Colonic mucosa (tissue), 4 donors: Measurements from ENCODE around the gene ANKRD31. TPM values are rescaled to one million over a fixed set of nuclear protein-coding genes. Genes with fewer than 3 reads are reported as not detected.
A peak's percentile ranks its signal among the peaks of the same experiment; 100 is the strongest.

Source experiments
- DNase-seq: peaks from one replicate; pipeline ENCODE4 v3.0.0-alpha.2; 2020
- H3K27ac ChIP-seq: fragments of 200-600 bp; one replicate; pipeline ENCODE4 v1.8.0; 2021
- H3K27me3 ChIP-seq: fragments of 200-600 bp; one replicate; pipeline ENCODE4 v1.8.0; 2021
- H3K36me3 ChIP-seq: fragments of 200-600 bp; one replicate; pipeline ENCODE4 v1.8.0; 2021
- H3K4me1 ChIP-seq: fragments of 200-600 bp; one replicate; pipeline ENCODE4 v1.8.0; 2021; ENCODE audit warnings: mild to moderate bottlenecking
- H3K4me3 ChIP-seq: fragments of 200-600 bp; one replicate; pipeline ENCODE4 v1.8.0; 2021
- H3K9ac ChIP-seq, 2 donors: one replicate each; pipeline ENCODE4 v1.7.0; 2013; ENCODE audit warnings: control low read depth in 2 of 2, low read depth in 2 of 2, low read length in 2 of 2
- H3K9me3 ChIP-seq: fragments of 200-600 bp; one replicate; pipeline ENCODE4 v1.8.0; 2021
- intact Hi-C: fragments of 100-400 bp; cut with DNase I; formaldehyde crosslinking; loops from one replicate; pipeline ENCODE4 v1.14.1; 2022
- total RNA-seq, 2 donors: library from RNA; stranded (reverse); fragmentation: NEBNext Ultra II Directional in 1 of 2; extraction: Animal tissue kit (Norgen Biotek cat#: 25700) in 1 of 2; gene quantifications; one replicate each; pipeline ENCODE4 v1.2.1, GENCODE V29; 2021
- TF ChIP-seq, protein P1 (sequence below): fragments of 200-600 bp; IDR thresholded peaks from one replicate; pipeline ENCODE4 v1.8.0; 2022; ENCODE audit warnings: antibody characterized with exemption, mild to moderate bottlenecking
- donor health status: healthy.
- donor health status: DM: no; HTN: no; CAD: no.
- donor health status: DM: no; HTN: no; CAD: no.

Gene ANKRD31
- total RNA-seq, 2 donors from 2014 or later, result 0.05 TPM

DNA sequence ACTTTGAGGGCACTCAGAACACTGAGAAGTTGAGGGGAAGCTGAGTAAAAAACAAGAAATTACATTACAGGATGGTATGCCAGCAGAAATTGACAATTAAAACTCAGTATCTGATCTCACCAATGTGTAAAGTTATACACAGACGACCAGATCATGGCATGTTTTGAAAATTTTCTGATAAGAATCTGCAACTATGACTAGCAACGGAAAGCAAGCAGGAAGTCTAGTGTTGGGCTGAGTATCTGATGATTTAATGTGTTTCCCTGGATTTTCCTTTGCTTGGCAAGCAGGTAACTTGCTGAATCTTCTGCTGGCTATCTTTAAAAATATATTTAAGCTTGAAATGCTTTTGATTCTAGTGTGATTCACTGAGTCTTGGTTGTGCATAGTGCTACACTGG, 179.1 kb downstream of the ANKRD31 start:
- Histone ChIP-seq H3K4me3 (no peak overlapping the region), H3K4me1 (no peaks in the 10 kb centered on the region), H3K9me3 (no peaks in the 10 kb centered on the region), H3K36me3 (no peaks in the 10 kb centered on the region), H3K9ac (no peak overlapping the region), H3K27me3 (peaks cover 4% of the 10 kb centered on the region), H3K27ac (no peak overlapping the region)
- DNase-seq, result no peak
- intact Hi-C loops, result no loop called here
- TF ChIP-seq, protein P1, sequence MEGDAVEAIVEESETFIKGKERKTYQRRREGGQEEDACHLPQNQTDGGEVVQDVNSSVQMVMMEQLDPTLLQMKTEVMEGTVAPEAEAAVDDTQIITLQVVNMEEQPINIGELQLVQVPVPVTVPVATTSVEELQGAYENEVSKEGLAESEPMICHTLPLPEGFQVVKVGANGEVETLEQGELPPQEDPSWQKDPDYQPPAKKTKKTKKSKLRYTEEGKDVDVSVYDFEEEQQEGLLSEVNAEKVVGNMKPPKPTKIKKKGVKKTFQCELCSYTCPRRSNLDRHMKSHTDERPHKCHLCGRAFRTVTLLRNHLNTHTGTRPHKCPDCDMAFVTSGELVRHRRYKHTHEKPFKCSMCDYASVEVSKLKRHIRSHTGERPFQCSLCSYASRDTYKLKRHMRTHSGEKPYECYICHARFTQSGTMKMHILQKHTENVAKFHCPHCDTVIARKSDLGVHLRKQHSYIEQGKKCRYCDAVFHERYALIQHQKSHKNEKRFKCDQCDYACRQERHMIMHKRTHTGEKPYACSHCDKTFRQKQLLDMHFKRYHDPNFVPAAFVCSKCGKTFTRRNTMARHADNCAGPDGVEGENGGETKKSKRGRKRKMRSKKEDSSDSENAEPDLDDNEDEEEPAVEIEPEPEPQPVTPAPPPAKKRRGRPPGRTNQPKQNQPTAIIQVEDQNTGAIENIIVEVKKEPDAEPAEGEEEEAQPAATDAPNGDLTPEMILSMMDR, result no peak

DNA sequence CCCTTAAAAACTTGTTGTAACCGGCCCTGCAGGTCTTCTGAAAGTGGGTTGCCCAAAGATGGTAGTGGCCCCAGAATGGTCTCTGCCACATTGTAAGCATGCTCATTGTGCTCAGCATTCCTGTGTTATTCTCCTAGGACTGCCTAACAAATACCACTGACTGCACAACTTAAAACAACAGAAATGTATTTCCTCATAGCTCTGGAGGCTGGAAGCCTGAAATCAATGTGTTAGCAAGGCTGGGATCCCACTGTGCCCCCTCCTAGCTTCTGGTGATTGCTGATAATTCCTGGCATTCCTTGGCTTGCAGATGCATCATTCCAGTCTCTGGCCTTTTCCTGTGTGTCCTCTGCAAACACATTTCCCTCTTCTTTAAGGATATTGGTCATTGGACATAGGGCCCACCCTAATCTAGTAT, 180.9 kb downstream of the ANKRD31 start:
- no peaks in the 10 kb centered on the region for H3K9me3 ChIP-seq
- H3K9ac ChIP-seq, result no peak overlapping the region
- TF ChIP-seq, protein P1, result no peak
- H3K27me3 ChIP-seq, result peaks cover 7% of the 10 kb centered on the region
- H3K4me1 ChIP-seq, result peaks cover 8% of the 10 kb centered on the region
- DNase-seq, result no peak
- H3K36me3 ChIP-seq, result no peaks in the 10 kb centered on the region
- H3K4me3 ChIP-seq, result no peak overlapping the region
- H3K27ac ChIP-seq, result no peak overlapping the region
- intact Hi-C loops, result no loop called here

DNA sequence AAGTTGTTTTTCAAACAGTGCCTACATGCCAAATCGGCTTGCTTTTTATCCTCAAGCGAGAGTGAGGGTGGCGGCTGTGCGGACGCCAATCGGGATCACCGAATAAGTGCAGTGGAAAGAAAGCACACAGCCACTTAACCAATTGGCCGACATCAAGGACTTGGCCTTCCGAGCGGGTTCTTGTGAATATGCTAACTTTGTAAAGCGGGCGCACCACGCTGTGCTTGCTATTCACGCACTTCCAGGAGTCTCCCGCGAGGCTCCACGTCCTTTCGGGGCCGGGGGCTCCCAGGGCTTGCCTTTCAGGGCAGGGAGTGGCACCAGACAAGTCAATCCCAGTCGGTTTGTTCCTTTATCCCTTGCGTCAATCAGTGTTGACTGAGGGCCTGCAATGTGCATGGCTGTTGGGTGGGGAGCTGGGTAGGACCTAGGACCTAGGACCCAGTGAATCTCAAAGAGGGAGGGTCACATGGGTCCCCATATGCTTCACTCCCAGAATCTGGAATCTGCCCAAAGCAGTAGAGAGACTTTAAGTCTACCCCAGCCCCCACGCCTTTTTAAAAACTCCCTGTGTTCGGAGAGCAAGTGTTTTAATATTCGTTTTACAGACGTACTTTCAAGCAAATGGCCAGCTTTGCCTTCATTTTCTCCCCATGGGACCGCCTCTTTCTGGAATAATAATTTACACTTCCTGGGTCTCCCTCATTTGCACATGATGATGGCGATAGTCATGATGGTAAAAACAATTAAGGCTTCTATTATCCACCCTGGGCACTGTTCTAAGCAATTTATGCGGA, 182.3 kb downstream of the ANKRD31 start:
- H3K4me3 ChIP-seq, result peak overlapping the region; percentile 82
- DNase-seq, result peak; percentile 36
- H3K36me3 ChIP-seq, result no peaks in the 10 kb centered on the region
- peaks cover 7% of the 10 kb centered on the region for H3K27me3 ChIP-seq
- peak overlapping the region; percentile 81 for H3K27ac ChIP-seq
- intact Hi-C loops, result loop anchor here (5.0 kb wide), 1 partner anchor 168 kb away; no protein-coding TSS in a partner anchor
- H3K4me1 ChIP-seq, result peaks cover 8% of the 10 kb centered on the region
- TF ChIP-seq, protein P1, result no peak
- H3K9ac ChIP-seq, result peak overlapping the region; percentile 75 to 78
- no peaks in the 10 kb centered on the region for H3K9me3 ChIP-seq

DNA sequence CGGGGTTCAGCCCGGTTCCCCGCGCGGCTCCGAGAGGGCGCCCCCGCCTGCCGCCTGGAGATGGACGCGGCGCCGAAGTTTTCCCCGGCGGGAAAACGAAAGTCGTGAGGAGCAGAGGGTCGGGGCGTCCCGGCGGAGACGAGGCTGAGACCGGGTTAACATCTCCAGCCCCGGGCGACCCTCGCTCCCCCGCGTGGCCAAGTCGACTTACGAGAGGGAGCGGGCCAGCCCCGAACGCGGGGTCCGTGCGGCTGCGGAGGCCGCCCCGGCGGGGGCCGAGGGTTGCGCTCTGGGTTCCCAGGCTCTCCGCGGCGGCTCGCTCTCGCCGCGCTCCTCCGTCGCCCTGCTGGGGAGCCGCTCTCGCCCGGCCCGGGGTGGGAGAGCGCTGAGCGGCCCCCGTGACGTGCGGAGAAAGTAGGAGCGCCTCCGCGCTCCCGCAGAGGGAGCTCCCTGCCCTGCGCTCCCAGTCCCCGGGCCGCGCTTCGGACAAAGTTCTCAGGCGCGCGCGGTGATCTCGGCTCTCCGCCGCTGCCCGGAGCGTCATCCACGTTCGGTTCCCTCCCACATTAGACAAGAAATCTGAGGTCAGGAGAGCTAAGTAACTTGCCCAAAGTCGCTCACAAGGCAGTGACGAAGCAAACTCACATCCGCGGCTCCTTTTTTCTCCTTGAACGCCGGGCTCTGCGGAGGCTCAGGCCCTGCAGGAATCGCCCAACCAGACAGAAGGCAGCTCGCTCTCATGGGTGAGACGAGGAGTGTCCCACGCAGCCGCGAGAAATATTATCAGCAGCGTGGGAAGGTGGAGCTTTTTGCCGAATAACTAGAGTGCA, 183.2 kb downstream of the ANKRD31 start:
- Histone ChIP-seq H3K27me3 (peaks cover 7% of the 10 kb centered on the region), H3K9me3 (no peaks in the 10 kb centered on the region), H3K9ac (peak overlapping the region; percentile 75 to 78), H3K27ac (peak overlapping the region; percentile 81), H3K4me1 (peaks cover 8% of the 10 kb centered on the region), H3K4me3 (peak overlapping the region; percentile 82), H3K36me3 (no peaks in the 10 kb centered on the region)
- peak; percentile 62 for DNase-seq
- intact Hi-C loops, result loop anchor here (5.0 kb wide), 1 partner anchor 169 kb away; no protein-coding TSS in a partner anchor
- TF ChIP-seq, protein P1, result no peak

DNA sequence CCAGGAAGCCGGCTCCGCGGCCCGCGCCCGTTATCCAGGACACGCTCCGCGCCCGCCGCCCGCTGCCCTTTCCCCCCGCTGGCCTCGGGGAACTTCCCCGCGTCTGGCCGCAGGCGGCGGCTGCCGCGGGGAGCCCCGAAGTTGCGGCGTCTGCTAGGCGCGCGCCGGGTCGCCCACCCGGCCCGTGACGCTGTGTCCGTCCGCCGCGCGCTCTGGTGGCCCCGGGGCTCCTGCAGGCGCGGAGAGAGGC, 183.7 kb downstream of the ANKRD31 start:
- H3K27ac ChIP-seq, result peak overlapping the region; percentile 81
- no peaks in the 10 kb centered on the region for H3K9me3 ChIP-seq
- H3K4me1 ChIP-seq, result peaks cover 8% of the 10 kb centered on the region
- no peaks in the 10 kb centered on the region for H3K36me3 ChIP-seq
- H3K27me3 ChIP-seq, result peaks cover 7% of the 10 kb centered on the region
- H3K9ac ChIP-seq, result peak overlapping the region; percentile 75 to 78
- peak overlapping the region; percentile 82 for H3K4me3 ChIP-seq
- intact Hi-C loops, result loop anchor here (5.0 kb wide), 1 partner anchor 169 kb away; no protein-coding TSS in a partner anchor
- DNase-seq, result no peak
- TF ChIP-seq, protein P1, result no peak
